ENCODE results near the gene ABLIM1.

DNA sequence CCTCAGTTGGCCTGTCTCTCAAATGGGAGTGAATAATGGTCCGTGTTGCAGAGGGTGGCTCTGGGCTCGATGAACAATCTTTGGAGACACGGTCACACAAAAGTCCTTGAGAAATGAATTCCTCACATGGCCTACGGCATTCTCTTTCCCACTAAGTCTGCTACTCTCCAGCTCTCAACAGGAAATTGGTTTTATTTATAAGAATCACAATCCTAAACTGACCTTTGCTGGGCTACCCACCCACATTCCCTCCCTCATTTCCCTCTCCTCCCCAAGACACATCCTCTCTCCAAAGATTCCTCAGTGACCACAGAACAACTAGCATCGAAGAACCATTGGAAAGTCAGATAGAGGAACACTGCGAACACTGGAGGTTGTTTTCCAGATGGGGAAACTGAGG, 258.5 kb downstream of the ABLIM1 start:
- TF ChIP-seq, protein P1, sequence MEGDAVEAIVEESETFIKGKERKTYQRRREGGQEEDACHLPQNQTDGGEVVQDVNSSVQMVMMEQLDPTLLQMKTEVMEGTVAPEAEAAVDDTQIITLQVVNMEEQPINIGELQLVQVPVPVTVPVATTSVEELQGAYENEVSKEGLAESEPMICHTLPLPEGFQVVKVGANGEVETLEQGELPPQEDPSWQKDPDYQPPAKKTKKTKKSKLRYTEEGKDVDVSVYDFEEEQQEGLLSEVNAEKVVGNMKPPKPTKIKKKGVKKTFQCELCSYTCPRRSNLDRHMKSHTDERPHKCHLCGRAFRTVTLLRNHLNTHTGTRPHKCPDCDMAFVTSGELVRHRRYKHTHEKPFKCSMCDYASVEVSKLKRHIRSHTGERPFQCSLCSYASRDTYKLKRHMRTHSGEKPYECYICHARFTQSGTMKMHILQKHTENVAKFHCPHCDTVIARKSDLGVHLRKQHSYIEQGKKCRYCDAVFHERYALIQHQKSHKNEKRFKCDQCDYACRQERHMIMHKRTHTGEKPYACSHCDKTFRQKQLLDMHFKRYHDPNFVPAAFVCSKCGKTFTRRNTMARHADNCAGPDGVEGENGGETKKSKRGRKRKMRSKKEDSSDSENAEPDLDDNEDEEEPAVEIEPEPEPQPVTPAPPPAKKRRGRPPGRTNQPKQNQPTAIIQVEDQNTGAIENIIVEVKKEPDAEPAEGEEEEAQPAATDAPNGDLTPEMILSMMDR (IDR thresholded peaks at IDR 0.05), result no peak
- TF ChIP-seq POLR2A (IDR thresholded peaks at IDR 0.05), result no peak
- no peak for TF ChIP-seq EP300 (IDR thresholded peaks at IDR 0.05)
